Mammary epithelial cell (primary cell): ENCODE data around the gene CENPX.

Experiments used
- CTCF ChIP-seq, 2 donors: IDR thresholded peaks in 1 of 2; conservative IDR thresholded peaks in 1 of 2; 2 replicates each; pipeline ENCODE4 v1.5.1; 2011 to 2012; ENCODE audit warnings: inconsistent platforms in 2 of 2, low read length in 2 of 2, mild to moderate bottlenecking in 2 of 2, control low read depth in 1 of 2, low read depth in 1 of 2; ENCODE audit not compliant: insufficient read depth in 1 of 2; ENCODE audit errors: extremely low read depth in 1 of 2
- EZH2 ChIP-seq: IDR thresholded peaks from 2 replicates; pipeline ENCODE4 v1.6.1; 2012; ENCODE audit warnings: low read length, inconsistent platforms, borderline replicate concordance

DNA sequence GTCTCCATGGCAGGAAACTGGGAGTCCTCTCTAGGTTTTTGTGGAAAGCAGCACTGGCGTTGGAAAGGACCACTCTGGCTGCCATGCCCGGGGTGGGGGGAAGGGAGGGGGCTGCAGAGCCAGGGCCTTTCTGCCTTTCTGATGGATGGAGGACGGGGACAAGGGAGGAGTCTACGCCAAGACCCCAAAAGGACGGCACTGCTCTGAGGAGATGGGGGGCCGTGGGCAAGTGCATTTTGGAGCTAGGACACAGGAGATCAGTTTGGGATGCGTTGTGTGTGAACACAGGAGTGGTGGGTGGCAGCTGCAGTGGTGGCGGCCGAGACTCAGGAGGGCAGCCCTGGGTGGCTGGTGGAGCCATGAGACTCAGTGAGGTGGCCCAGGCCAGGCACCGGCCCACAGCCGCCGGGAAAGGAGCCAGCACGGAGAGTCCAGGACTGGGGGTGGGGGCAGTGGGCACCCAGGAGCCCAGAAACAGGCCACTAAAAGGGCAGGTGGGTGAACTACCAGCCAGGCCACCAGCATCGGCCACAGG is 2.0 kb downstream of the CENPX start:
- TF ChIP-seq CTCF (conservative IDR thresholded peaks at IDR 0.05 in 1 of 2, IDR thresholded peaks at IDR 0.05 in 1 of 2; ENCODE audit: extremely low read depth in 1 of 2, insufficient read depth in 1 of 2, low read depth in 1 of 2, low read length in 2 of 2) = no peak
- no peak for TF ChIP-seq EZH2
